Measurements from ENCODE around the gene IGFBP4. TPM values are rescaled to one million over a fixed set of nuclear protein-coding genes. Genes with fewer than 3 reads are reported as not detected.

Gene IGFBP4
- total and polyA plus RNA-seq, 2 of the 13 experiments (the other 11 are each of a cell fraction or from before 2014, with no cell fraction given): 4.1 to 49.0 TPM

DNA sequence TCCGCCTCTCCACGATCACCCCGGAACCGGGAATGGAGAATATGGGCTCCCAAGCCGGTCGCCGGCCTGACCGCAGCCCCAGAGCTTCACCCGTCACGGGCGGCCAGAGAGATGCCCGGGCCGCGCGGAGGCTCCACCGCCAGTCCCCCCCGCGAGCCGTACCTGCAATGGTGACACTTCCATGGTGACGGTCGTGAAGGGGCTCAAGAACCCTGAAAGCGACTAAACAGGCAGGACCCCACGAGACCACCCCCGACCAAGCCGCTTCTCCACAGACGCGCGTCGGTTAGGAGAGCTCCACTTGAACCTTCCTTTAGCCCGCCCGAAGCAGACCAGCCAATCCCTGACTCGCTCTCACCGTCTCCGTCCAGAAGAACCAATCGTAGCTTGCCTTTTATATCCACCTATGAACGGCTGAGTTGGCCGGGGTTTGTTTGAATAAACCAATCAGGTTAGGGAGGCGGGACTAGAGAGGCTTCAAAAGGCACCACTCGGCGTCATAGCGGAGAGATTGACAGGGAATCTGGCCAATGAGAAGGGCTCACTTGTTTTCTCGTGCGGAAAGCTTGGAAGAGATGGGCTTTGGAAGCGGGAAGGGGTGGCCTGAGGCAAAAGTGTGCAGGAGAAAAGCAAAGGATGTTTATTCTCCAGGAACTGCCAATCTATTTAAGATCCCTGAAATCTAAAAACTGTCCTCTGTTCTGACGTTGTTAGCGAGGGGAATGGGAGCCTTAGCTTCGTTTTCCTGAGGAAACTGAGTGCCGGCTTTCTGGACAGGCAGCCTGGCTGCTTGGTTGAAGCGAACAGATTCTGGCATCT, 25.4 kb upstream of the IGFBP4 start, which contains the start of gene TOP2A (continued):
- TF ChIP-seq ZNF770 (CRISPR knock-in tag; IDR thresholded peaks at IDR 0.05): no peak
- TF ChIP-seq ZNF605 (CRISPR knock-in tag; IDR thresholded peaks at IDR 0.05): peak; percentile 61
- TF ChIP-seq ZBTB7B (CRISPR knock-in tag; IDR thresholded peaks at IDR 0.05): peak; percentile 19; the same call in 1 of the 2 replicates
- peak; percentile 88 for TF ChIP-seq FLYWCH1 (CRISPR knock-in tag; IDR thresholded peaks at IDR 0.05)
- peak; percentile 40; the same call in 1 of the 2 replicates for TF ChIP-seq PAXIP1 (CRISPR knock-in tag; conservative IDR thresholded peaks at IDR 0.05)
- peak; percentile 47; the same call in 1 of the 2 replicates for TF ChIP-seq ELF3 (CRISPR knock-in tag; IDR thresholded peaks at IDR 0.05)
- peak; percentile 68; the same call in 1 of the 2 replicates for TF ChIP-seq IKZF5 (CRISPR knock-in tag; IDR thresholded peaks at IDR 0.05)
- TF ChIP-seq TARDBP (CRISPR knock-in tag; IDR thresholded peaks at IDR 0.05): peak; percentile 86
- peak; percentile 84 for TF ChIP-seq AKAP8 (CRISPR knock-in tag; IDR thresholded peaks at IDR 0.05)
- TF ChIP-seq, protein P1, sequence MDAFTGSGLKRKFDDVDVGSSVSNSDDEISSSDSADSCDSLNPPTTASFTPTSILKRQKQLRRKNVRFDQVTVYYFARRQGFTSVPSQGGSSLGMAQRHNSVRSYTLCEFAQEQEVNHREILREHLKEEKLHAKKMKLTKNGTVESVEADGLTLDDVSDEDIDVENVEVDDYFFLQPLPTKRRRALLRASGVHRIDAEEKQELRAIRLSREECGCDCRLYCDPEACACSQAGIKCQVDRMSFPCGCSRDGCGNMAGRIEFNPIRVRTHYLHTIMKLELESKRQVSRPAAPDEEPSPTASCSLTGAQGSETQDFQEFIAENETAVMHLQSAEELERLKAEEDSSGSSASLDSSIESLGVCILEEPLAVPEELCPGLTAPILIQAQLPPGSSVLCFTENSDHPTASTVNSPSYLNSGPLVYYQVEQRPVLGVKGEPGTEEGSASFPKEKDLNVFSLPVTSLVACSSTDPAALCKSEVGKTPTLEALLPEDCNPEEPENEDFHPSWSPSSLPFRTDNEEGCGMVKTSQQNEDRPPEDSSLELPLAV (CRISPR knock-in tag; conservative IDR thresholded peaks at IDR 0.05; ENCODE audit: low read depth): peak; percentile 87; the same call in 1 of the 2 replicates
- no peak for TF ChIP-seq ATM (IDR thresholded peaks at IDR 0.05; ENCODE audit: borderline replicate concordance)
- TF ChIP-seq MAFF (IDR thresholded peaks at IDR 0.05; ENCODE audit: low read depth, low read length): no peak
- peak; percentile 90 for TF ChIP-seq ZC3H13 (CRISPR knock-in tag; IDR thresholded peaks at IDR 0.05)
- peak; percentile 96; the same call in 1 of the 2 replicates for TF ChIP-seq FOXK1 (CRISPR knock-in tag; IDR thresholded peaks at IDR 0.05; ENCODE audit: borderline replicate concordance, low read depth)
- peak; percentile 50; the same call in 1 of the 2 replicates for TF ChIP-seq ZNF337 (CRISPR knock-in tag; IDR thresholded peaks at IDR 0.05; ENCODE audit: borderline replicate concordance, low read depth)
- peak; percentile 100 for TF ChIP-seq PBX2 (CRISPR knock-in tag; IDR thresholded peaks at IDR 0.05)
- TF ChIP-seq GATA4 (IDR thresholded peaks at IDR 0.05; ENCODE audit: borderline replicate concordance, low read depth): no peak
- TF ChIP-seq, protein P2, sequence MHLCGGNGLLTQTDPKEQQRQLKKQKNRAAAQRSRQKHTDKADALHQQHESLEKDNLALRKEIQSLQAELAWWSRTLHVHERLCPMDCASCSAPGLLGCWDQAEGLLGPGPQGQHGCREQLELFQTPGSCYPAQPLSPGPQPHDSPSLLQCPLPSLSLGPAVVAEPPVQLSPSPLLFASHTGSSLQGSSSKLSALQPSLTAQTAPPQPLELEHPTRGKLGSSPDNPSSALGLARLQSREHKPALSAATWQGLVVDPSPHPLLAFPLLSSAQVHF (CRISPR knock-in tag; IDR thresholded peaks at IDR 0.05): peak; percentile 98
- 0 out of 2 replicates have a peak, but pooled peaks have one; percentile 25 for TF ChIP-seq RFXANK (CRISPR knock-in tag; IDR thresholded peaks at IDR 0.05)

Data from HepG2 (cell line).